Stimulated activated CD4-positive, alpha-beta T cell treated with anti-CD3 and anti-CD28 coated beads, Interleukin-15, amount 100 ng/mL, for 24 hours (primary cell): Measurements from ENCODE around the gene TMPRSS3.

ENCODE experiments used
- DNase-seq: peaks from one replicate; pipeline ENCODE4 v3.0.0-alpha.2; 2020

The TMPRSS3 gene

GRCh38 chr21:42367367-42368165, 28.3 kb downstream of the TMPRSS3 start:
- no peak for DNase-seq

- no peak for DNase-seq
Measured at GRCh38 chr21:42366292-42367010, 29.4 kb downstream of the TMPRSS3 start, which contains the start of gene TFF1. TFF1 (minus strand) TSS chr21:42366535; CDS start chr21:42366495, 40 bp downstream.

- no peak for DNase-seq
Measured at GRCh38 chr21:42365770-42366169, 30.1 kb downstream of the TMPRSS3 start.

- DNase-seq, result no peak
Measured at GRCh38 chr21:42364304-42364865, 31.5 kb downstream of the TMPRSS3 start.

GRCh38 chr21:42363312-42363711, 32.5 kb downstream of the TMPRSS3 start:
- no peak for DNase-seq

GRCh38 chr21:42362700-42363099, 33.2 kb downstream of the TMPRSS3 start:
- DNase-seq, result no peak

GRCh38 chr21:42362198-42362597, 33.7 kb downstream of the TMPRSS3 start:
- DNase-seq, result no peak

GRCh38 chr21:42361286-42361685, 34.6 kb downstream of the TMPRSS3 start:
- no peak for DNase-seq

GRCh38 chr21:42360317-42360716, 35.5 kb downstream of the TMPRSS3 start:
- peak; percentile 46 for DNase-seq

- DNase-seq, result no peak
Measured at GRCh38 chr21:42358937-42359336, 36.9 kb downstream of the TMPRSS3 start.

- no peak for DNase-seq
Measured at GRCh38 chr21:42358261-42358660, 37.6 kb downstream of the TMPRSS3 start.

- DNase-seq, result no peak
Measured at GRCh38 chr21:42357307-42357706, 38.5 kb downstream of the TMPRSS3 start.

GRCh38 chr21:42356650-42357049, 39.2 kb downstream of the TMPRSS3 start:
- DNase-seq, result no peak

- DNase-seq, result no peak
Measured at GRCh38 chr21:42356046-42356445, 39.8 kb downstream of the TMPRSS3 start.

GRCh38 chr21:42353623-42354022, 42.2 kb downstream of the TMPRSS3 start:
- no peak for DNase-seq

GRCh38 chr21:42352441-42353095, 43.3 kb downstream of the TMPRSS3 start:
- DNase-seq, result no peak

- no peak for DNase-seq
Measured at GRCh38 chr21:42351626-42352440, 44.0 kb downstream of the TMPRSS3 start.

GRCh38 chr21:42350927-42351426, 44.9 kb downstream of the TMPRSS3 start, which contains the start of gene TFF2:
TFF2 (minus strand) TSS chr21:42350994; CDS start chr21:42350957, 37 bp downstream.
- DNase-seq, result no peak

- no peak for DNase-seq
Measured at GRCh38 chr21:42350318-42350910, 45.4 kb downstream of the TMPRSS3 start.

GRCh38 chr21:42349420-42350317, 46.2 kb downstream of the TMPRSS3 start:
- DNase-seq, result no peak

- no peak for DNase-seq
Measured at GRCh38 chr21:42348762-42349161, 47.1 kb downstream of the TMPRSS3 start.
